GM18858 (cell line): ENCODE data around the gene CDCP2.
"Not testable (repeated sequence)": the region's sequence is repeated elsewhere in the genome, so short reads cannot be mapped to it uniquely, and the experiment has no call there.

Experiments used
- ATAC-seq: cut with Tn5 transposase; IDR thresholded peaks from one replicate; pipeline ENCODE4 v1.9.1; 2021; ENCODE audit not compliant: unreplicated experiment

CDCP2 gene

GRCh38 chr1:54117815-54118563 lies 34.8 kb downstream of the CDCP2 start:
- ATAC-seq, result no peak

- ATAC-seq, result no peak
Measured at GRCh38 chr1:54115520-54115919, 37.3 kb downstream of the CDCP2 start.

GRCh38 chr1:54114955-54115354 lies 37.8 kb downstream of the CDCP2 start:
- no peak for ATAC-seq

GRCh38 chr1:54114001-54114400 lies 38.8 kb downstream of the CDCP2 start:
- ATAC-seq, result no peak

- no peak for ATAC-seq
Measured at GRCh38 chr1:54112705-54113368, 40.0 kb downstream of the CDCP2 start.

- no peak for ATAC-seq
Measured at GRCh38 chr1:54112027-54112426, 40.8 kb downstream of the CDCP2 start.

GRCh38 chr1:54111624-54112023 lies 41.2 kb downstream of the CDCP2 start:
- ATAC-seq, result no peak

GRCh38 chr1:54110996-54111395 lies 41.8 kb downstream of the CDCP2 start:
- no peak for ATAC-seq

- ATAC-seq, result no peak
Measured at GRCh38 chr1:54109129-54110090, 43.4 kb downstream of the CDCP2 start.

GRCh38 chr1:54108156-54108555 lies 44.6 kb downstream of the CDCP2 start:
- no peak for ATAC-seq

GRCh38 chr1:54107131-54107530 lies 45.7 kb downstream of the CDCP2 start:
- ATAC-seq, result no peak

- ATAC-seq, result no peak
Measured at GRCh38 chr1:54105736-54106269, 47.0 kb downstream of the CDCP2 start.

- no peak for ATAC-seq
Measured at GRCh38 chr1:54105080-54105479, 47.7 kb downstream of the CDCP2 start.

GRCh38 chr1:54104613-54105012 lies 48.2 kb downstream of the CDCP2 start:
- not testable (repeated sequence) for ATAC-seq

- ATAC-seq, result no peak
Measured at GRCh38 chr1:54103414-54103813, 49.4 kb downstream of the CDCP2 start.

- ATAC-seq, result no peak
Measured at GRCh38 chr1:54100500-54100899, 52.3 kb downstream of the CDCP2 start.

- no peak for ATAC-seq
Measured at GRCh38 chr1:54099061-54099610, 53.7 kb downstream of the CDCP2 start.

GRCh38 chr1:54096877-54097240 lies 55.9 kb downstream of the CDCP2 start:
- no peak for ATAC-seq

GRCh38 chr1:54096227-54096876 lies 56.4 kb downstream of the CDCP2 start:
- ATAC-seq, result no peak

- no peak for ATAC-seq
Measured at GRCh38 chr1:54095546-54096226, 57.1 kb downstream of the CDCP2 start.
